Adrenal gland (tissue), 12 donors: ENCODE data around the gene APP. TPM values are rescaled to one million over a fixed set of nuclear protein-coding genes. Genes with fewer than 3 reads are reported as not detected.

Experiments
- DNase-seq, 7 donors: peaks; one replicate each; pipeline ENCODE4 v3.0.0-alpha.2; 2019 to 2020
- H3K27ac ChIP-seq, 5 donors: fragments of 200-600 bp; sonication (generic) in 4 of 5; 1 replicate in 3 of 5; 2 replicates in 2 of 5; pipeline versions ENCODE4 v1.5.1 to v1.8.0; 2016 to 2020; ENCODE audit warnings: mild to moderate bottlenecking in 1 of 5
- H3K27me3 ChIP-seq: fragments of 200-600 bp; 2 replicates; pipeline ENCODE4 v1.8.0; 2021
- H3K36me3 ChIP-seq, 2 donors: fragments of 200-600 bp; replicated peaks in 1 of 2; 1 replicate in 1 of 2; 2 replicates in 1 of 2; pipeline versions ENCODE4 v1.5.1 to v1.8.0; 2018 to 2022
- H3K4me1 ChIP-seq, 2 donors: fragments of 200-600 bp; replicated peaks in 1 of 2; 1 replicate in 1 of 2; 2 replicates in 1 of 2; pipeline versions ENCODE4 v1.5.1 to v1.8.0; 2018 to 2021
- H3K4me3 ChIP-seq, 4 donors: fragments of 200-600 bp; sonication (generic) in 3 of 4; one replicate each; pipeline ENCODE4 v1.5.1; 2016 to 2018
- H3K9me3 ChIP-seq, 3 donors: fragments of 200-600 bp; sonication (generic) in 1 of 3; replicated peaks in 1 of 3; 1 replicate in 2 of 3; 2 replicates in 1 of 3; pipeline versions ENCODE4 v1.5.1 to v1.8.0; 2016 to 2021
- CTCF ChIP-seq, 6 experiments: fragments of 450-650 bp in 4 of 6; fragments of 200-600 bp in 2 of 6; sonication (generic) in 1 of 6; IDR thresholded peaks; 1 replicate in 5 of 6; 2 replicates in 1 of 6; pipeline versions ENCODE4 v1.5.1 to v1.8.0; 2016 to 2021; ENCODE audit warnings: antibody characterized with exemption in 6 of 6, mild to moderate bottlenecking in 2 of 6, moderate library complexity in 1 of 6
- POLR2A ChIP-seq, 2 donors: fragments of 450-650 bp; IDR thresholded peaks; one replicate each; pipeline ENCODE4 v1.6.1; 2017; ENCODE audit warnings: antibody characterized with exemption in 2 of 2, mild to moderate bottlenecking in 2 of 2, moderate library complexity in 1 of 2
- WGBS, 4 donors: extraction: QIAGEN DNeasy Blood & Tissue Kit in 2 of 4; methylation state at CpG; one replicate each; pipeline versions ENCODE4 v1.1.5 to v1.1.7; 2013 to 2017; 5-methylcytosine and 5-hydroxymethylcytosine counted together
- intact Hi-C, 2 donors: fragments of 100-400 bp; cut with DNase I; formaldehyde crosslinking; loops; one replicate each; pipeline versions ENCODE4 v1.14.1 to v1.15.0; 2022 to 2023
- polyA plus RNA-seq, 3 donors: library from polyadenylated mRNA; stranded (reverse); fragments of 200-250 nt in 2 of 3; fragments of 350-450 nt in 1 of 3; fragmentation: Illumina TruSeq in 1 of 3; extraction: RNeasy Lipid Tissue Mini Kit (QIAGEN cat#74804) in 1 of 3; gene quantifications; one replicate each; pipeline ENCODE4 v1.2.3, GENCODE V29; 2013 to 2014
- total RNA-seq, 9 donors: library from RNA; depleted of rRNA in 4 of 9; stranded (reverse); fragments of >200 nt in 4 of 9; fragments of 120-200 nt in 1 of 9; fragmentation: NEBNext Ultra II Directional in 1 of 9; extraction: Animal tissue kit (Norgen Biotek cat#: 25700) in 1 of 9; gene quantifications; one replicate each; pipeline versions ENCODE4 v1.1.0 to v1.2.4, GENCODE V29; 2013 to 2023
- donor health status: healthy with polysubstance abuse.
- donor health status: Bipolar disorder and iron deficiency.
- donor health status: DM: yes; HTN: yes; CAD: no.
- donor health status: DM: no; HTN: no; CAD: no.
- donor health status: DM: no; HTN: no; CAD: no.
- donor health status: DM: yes; HTN: yes; CAD: no.

Gene APP
- total and polyA plus RNA-seq, 12 donors: 161 to 1,079 (median 710) TPM

GRCh38 chr21:26089730-26090129 lies 80.8 kb downstream of the APP start:
- TF ChIP-seq CTCF (IDR thresholded peaks at IDR 0.05) (no peak), POLR2A (IDR thresholded peaks at IDR 0.05) (no peak)
- intact Hi-C loops: no loop called here

GRCh38 chr21:26087223-26087918 lies 83.2 kb downstream of the APP start:
- TF ChIP-seq CTCF (IDR thresholded peaks at IDR 0.05): no peak
- no peak for TF ChIP-seq POLR2A (IDR thresholded peaks at IDR 0.05)
- Histone ChIP-seq H3K4me1 (peaks cover 3 to 39% of the 10 kb centered on the region in 2 donors), H3K27ac (no peak overlapping the region), H3K36me3 (no peaks in the 10 kb centered on the region), H3K4me3 (no peak overlapping the region), H3K27me3 (no peaks in the 10 kb centered on the region), H3K9me3 (no peaks in the 10 kb centered on the region)
- intact Hi-C loops: no loop called here
- WGBS, 4 donors: 48 to 52% (median 51%) methylated on average over 4 of the region's 4 CpGs
- DNase-seq: no peak

More at GRCh38 chr21:26089730-26090129, 80.8 kb downstream of the APP start:
- Histone ChIP-seq H3K4me3 (no peak overlapping the region), H3K9me3 (no peaks in the 10 kb centered on the region), H3K36me3 (no peaks in the 10 kb centered on the region), H3K27me3 (no peaks in the 10 kb centered on the region), H3K27ac (no peak overlapping the region), H3K4me1 (peaks cover 3 to 41% of the 10 kb centered on the region in 2 donors)
- WGBS, 4 donors: 94 to 99% (median 97%) methylated on average over 6 of the region's 6 CpGs; no CpG with 5 or more reads in 1 of the 4 donors
- DNase-seq: no peak

GRCh38 chr21:26085882-26086281 lies 84.7 kb downstream of the APP start:
- 89 to 95% (median 93%) methylated on average over 1 of the region's 1 CpG for WGBS, 4 donors
- Histone ChIP-seq H3K36me3 (no peaks in the 10 kb centered on the region), H3K4me1 (peaks cover 0 to 27% of the 10 kb centered on the region in 2 donors), H3K4me3 (no peak overlapping the region), H3K27ac (no peak overlapping the region), H3K9me3 (no peaks in the 10 kb centered on the region), H3K27me3 (no peaks in the 10 kb centered on the region)
- intact Hi-C loops: no loop called here
- no peak for DNase-seq
- no peak for TF ChIP-seq POLR2A (IDR thresholded peaks at IDR 0.05)
- TF ChIP-seq CTCF (IDR thresholded peaks at IDR 0.05): no peak

- H3K36me3 ChIP-seq: no peaks in the 10 kb centered on the region
- intact Hi-C loops: no loop called here
- WGBS, 4 donors: 87 to 92% (median 89%) methylated on average over 4 of the region's 4 CpGs
- no peak overlapping the region for H3K4me3 ChIP-seq
- H3K27ac ChIP-seq: no peak overlapping the region
- no peak for DNase-seq
- H3K4me1 ChIP-seq: peaks cover 0 to 27% of the 10 kb centered on the region in 2 donors
- no peaks in the 10 kb centered on the region for H3K27me3 ChIP-seq
- H3K9me3 ChIP-seq: no peaks in the 10 kb centered on the region
- TF ChIP-seq POLR2A (IDR thresholded peaks at IDR 0.05) (no peak), CTCF (IDR thresholded peaks at IDR 0.05) (no peak)
Observed at GRCh38 chr21:26085127-26085526, 85.4 kb downstream of the APP start.
